HG02884 (cell line): Measurements from ENCODE around the gene SLC16A10.
"Not testable (repeated sequence)": the region's sequence is repeated elsewhere in the genome, so short reads cannot be mapped to it uniquely, and the experiment has no call there.

ENCODE experiments used
- ATAC-seq: cut with Tn5 transposase; IDR thresholded peaks from one replicate; pipeline ENCODE4 v1.9.1; 2021; ENCODE audit warnings: mild to moderate bottlenecking, moderate library complexity; ENCODE audit not compliant: unreplicated experiment

The SLC16A10 gene

DNA sequence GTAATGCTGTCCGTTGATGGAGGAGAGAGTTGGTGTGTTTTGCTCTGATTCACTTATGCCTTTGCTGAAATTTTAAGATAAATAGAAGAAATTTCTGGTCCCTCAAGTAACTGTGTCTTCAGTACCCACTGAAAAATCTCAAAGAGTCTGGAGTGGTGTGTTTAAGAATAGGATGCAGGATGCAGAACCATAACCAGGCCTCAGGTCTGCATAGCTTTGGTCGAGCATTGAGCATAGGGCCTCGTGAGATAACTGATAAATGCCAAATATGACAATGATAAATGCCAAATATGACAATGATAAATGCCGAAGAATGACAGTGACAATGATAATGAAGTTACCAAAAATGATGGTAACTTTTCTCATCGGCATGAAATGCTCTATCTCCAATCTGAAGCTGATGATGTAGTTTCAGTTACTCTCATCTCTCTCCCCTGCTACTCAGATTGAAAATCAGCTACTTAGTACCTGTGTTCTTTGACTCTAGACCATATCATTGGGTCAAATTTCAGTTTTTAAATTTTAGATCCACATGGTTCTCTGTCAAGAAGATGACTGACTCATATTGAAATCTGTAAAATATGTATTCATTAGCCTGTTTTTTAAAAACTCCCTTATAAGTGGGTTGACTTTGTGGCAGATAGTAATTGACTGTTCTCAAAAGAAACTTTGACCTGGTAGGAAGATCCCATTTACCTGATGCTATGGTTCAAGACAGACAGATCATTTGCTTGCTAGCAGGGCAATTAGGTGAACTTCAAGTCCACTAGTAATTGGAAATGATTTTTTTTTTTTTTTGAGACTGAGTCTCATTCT is 96.6 kb downstream of the SLC16A10 start:
- ATAC-seq: peak; percentile 93

DNA sequence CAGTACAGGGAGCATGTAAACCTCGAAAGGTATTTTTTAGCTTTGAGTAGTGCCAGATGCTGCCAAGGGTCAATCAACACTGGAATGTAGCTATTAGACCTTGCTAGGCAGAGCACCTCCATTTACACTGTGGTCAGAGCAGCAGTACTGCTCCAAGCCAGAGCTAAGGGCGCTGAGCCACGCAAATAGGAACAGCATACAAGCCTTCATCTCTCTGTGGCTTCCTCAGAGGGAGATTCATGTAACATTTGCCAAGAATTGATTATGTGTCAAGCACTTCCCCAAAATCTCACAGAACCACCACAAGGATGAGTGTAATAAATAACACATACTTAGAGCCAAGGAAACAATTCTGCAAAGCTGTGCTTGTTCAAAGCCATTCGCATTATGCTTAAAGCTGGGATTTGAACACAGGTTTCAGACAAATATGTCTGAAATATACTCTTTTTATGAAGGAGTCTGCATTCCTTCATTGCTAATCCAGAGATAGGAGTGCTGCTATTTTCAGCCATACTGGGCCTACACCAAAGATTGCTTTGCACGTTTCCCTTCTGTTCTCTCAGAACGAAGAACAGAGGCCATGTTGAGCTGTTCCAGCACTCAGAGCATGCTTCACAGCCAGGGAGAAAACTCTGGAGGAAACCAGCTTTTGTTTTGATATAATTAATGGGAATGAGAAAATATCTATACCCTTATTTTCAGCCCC is 97.7 kb downstream of the SLC16A10 start:
- ATAC-seq: no peak

DNA sequence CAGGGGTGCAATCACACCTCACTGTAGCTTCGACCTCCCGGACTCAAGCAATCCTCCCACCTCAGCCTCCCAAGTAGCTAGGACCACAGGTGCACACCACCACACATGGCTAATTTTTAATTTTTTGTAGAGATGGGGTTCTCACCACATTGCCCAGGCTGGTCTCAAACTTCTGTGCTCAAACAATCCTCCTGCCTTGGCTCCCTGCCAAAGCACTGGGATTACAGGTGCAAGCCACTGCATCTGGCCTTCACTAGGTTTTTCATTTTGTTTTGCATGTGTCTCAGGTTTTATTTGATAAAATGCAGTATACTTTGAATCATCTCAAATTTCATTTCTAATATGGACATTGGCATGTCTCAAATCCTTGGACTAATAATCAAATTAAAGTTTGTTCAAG is 98.7 kb downstream of the SLC16A10 start:
- no peak for ATAC-seq

DNA sequence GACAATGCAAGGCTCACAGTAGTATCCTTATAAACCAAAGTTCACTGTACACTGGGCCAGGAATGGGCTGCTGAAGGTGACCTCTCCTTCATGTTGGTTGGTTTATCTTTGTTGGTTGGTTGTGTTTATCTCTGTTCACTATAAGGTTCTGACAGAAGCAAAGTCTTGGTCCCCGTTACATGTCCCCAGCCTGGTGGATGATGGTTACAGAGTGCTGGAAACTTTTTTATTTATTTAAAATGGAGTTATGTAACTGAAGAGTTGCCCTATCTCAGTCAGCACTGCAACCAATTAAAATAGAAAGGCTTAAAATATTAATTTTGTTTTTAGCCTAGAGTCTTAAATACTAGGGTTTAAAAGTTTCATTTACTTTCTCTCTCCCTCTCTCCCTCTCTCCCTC is 100.6 kb downstream of the SLC16A10 start:
- no peak for ATAC-seq

DNA sequence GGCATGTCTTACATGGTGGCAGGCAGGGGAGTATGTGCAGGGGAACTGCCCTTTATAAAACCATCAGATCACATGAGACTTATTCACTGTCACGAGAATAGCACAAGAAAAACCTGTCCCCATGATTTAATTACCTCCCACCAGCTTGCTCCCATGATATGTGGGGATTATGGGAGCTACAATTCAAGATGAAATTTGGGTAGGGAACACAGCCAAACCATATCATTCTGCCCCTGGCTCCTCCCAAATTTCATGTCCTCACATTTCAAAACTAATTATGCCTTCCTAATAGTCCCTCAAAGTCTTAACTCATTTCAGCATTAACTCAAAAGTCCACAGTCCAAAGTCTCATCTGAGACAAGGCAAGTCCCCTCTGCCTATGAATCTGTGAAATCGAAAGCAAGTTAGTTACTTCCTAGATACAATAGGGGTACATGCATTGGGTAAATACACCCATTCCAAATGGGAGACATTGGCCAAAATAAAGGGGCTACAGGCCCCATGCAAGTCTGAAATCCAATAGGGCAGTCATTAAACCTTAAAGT is 102.4 kb downstream of the SLC16A10 start:
- ATAC-seq: not testable (repeated sequence)

DNA sequence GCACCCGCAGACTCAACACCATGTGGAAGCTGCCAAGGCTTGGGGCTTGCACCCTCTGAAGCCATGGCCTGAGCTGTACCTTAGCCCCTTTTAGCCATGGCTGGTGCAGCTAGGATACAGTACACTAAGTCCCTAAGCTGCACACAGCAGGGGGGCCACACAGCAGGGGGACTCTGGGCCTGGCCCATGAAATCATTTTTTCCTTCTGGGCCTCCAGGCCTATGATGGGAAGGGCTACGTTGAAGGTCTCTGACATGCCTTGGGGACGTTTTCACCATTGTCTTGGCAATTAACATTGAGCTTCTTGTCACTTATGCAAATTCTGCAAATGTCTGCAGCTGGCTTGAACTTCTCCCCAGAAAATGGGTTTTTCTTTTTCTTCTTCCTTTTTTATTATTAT is 103.3 kb downstream of the SLC16A10 start:
- ATAC-seq: no peak

DNA sequence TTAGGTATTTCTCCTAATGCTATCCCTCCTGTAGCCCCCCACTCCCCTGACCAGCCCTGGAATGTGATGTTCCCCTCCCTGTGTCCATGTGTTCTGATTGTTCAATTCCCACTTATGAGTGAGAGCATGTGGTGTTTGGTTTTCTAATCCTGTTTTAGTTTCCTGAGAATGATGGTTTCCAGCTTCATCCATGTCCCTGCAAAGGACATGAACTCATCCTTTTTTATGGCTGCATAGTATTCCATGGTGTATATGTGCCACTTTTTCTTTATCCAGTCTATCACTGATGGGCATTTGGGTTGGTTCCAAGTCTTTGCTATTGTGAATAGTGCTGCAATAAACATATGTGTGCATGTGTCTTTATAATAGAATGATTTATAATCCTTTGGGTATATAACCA is 103.8 kb downstream of the SLC16A10 start:
- not testable (repeated sequence) for ATAC-seq

DNA sequence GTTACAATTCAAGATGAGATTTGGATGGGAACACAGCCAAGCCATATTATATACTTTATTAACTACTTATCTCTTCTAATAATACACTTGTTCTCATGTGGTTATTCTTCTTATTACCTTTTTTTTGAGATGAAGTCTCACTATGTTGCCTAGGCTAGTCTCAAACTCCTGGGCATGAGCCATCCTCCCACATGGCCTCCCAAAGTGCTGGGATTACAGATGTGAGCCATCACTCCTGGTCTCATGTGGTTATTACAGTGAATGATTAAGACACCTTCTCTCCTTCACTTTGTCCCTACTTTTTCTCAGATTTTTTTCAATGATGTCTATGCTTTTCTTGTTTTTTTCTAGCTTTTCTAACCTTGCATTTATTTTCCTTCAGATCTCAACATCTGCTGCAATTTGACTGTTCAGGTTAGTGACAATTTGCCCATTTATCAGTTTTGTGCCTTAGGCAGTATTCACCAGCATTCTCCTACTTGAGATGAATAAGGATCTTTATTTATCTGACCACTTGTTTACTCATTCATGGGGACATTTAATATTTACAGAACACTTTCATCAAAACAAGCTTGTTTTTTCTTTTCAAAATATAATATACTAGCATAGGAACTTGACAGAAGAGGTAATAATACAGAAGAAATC is 105.7 kb downstream of the SLC16A10 start:
- ATAC-seq: no peak

DNA sequence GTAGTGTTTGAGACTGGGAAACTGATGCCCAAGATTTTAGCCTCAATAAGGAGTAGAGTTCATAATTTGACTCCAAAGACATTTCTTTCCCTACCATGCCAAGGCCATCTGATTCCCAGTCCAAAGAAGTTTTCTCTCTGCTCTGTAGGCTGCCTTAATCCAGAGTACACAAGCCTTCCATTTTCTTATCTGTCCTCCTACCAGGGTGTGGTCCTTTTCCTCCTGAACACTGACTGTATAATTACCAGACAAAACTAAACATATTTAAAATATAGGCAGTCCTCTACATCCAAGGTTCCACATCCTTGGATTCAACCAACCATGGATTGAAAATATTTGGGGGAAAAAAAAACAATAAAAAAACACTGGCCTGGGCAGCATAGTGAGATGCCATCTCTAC is 108.4 kb downstream of the SLC16A10 start:
- ATAC-seq: no peak

DNA sequence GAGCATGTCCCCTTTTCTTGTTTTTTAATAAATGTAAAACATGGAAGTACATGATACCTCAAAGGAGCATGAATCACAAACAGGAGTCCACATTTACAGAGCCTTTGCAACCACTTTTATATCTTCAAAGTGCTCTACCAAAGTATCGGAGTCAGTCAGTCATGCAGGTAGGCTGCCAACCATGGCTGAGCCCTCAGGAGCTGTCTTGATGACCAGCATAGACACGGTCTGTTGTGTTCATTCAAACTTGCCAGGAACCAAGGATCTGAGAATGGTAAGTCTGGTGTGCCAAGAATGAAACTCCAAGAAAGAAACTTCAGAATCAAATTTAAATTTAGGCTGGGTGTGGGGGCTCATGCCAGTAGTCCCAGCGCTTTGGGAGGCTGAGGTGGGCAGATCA is 111.5 kb downstream of the SLC16A10 start:
- no peak for ATAC-seq

DNA sequence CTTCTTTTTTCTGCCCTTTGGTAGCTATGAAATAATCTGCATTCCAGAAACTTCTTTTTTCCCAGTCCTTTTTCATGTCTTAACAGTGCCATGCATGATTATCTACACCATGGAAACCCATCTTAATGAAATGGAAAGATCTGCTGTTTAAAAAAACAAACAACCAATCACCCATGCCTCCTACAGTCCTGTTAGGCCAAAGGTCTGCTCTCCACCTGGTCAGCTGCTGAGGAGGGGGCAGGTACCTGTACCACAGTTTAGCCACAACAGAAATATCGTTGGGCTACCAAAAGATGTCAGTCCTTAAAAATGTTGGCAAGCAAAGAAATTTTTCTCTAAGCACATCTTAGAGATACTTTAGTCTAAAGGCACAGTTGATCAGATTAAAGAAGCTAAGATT is 112.6 kb downstream of the SLC16A10 start:
- ATAC-seq: no peak

DNA sequence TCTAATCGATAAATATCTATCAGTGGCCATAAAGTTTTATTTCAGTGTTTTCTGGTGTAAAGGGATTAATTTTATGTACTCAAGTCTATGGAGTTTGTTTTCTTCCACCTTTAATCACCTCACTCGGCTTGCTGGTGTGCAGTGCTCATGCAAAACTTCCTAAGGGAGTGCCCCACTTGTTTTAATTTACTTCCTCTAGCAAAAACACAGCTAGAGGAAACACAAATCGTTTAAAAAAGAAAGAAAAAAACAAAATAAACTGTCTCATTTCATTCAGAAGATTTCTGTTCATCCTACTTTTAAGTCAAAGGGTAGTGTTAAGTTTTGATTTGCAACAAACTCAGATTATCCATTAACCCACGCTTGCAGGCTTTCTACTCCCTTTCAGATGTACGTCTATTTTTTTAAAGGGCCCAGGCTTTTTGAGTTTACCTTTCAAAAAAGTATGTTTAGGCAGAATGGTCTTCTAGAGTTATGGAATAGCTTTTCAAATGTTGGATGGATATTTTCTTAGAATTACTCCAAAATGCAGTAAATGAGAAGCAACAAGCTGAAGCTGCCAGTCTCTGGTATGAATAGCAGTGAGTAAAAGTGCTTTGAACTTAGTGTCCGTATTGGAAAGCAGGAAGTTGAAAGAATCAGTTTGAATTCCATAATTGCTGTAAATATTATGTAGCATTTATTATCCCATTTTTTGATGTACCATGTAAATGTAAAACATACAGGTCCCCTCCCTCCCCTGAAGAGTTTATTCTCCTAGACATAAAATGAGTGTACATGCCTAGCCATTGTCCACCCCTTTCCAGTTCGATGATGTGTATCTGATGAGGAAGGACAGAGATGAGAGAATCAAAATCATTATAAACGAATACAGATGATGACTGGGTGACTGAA is 113.3 kb downstream of the SLC16A10 start:
- no peak for ATAC-seq

DNA sequence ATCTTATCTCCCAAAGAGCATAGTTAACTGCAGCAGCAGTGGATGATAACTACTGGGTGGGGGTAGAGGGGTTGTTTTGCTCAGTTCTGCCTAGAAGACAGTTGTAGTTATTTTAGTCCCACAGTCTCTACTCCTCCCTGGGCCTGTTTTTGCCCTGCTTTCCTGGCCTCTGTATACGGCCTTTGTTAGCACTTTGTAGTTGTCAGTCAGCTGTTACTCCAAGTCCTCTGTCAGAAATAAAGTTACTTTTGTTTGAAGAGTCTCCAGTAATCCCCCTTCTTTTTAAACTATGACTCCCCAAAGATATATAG is 113.9 kb downstream of the SLC16A10 start:
- no peak for ATAC-seq

DNA sequence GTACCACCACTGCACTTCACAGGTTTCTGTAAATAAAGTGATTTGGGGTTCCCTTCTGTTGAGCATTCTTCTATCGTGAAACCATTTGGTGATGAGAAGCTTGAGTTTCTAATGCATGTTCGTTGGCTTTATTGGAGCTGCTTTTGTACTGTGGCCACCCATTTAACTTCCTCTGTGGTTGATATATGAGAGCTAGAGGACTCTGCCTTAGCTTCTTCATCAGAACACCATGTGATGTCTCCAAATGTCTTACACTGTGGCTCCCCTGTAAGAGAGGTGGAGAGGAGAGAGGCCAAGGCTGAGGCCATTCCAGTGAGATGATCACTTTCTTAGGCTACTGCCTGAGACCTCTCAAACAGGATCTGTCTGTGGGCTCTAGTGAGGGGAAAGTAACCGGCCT is 114.5 kb downstream of the SLC16A10 start:
- ATAC-seq: no peak

DNA sequence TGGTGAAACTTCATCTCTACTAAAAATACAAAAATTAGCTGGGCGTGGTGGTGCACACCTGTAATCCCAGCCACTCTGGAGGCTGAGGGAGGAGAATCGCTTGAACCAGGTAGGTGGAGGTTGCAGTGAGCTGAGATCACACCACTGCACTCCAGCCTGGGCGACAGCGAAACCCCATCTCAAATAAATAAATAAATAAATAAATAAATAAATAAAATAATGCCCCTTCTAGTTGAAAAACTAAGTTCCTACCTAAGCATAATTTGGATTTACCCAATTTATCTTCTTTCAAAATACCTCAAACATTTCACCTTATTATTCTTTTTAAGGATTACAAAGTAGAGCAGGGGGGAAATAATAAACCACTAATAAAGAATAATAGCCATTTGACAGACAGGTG is 116.2 kb downstream of the SLC16A10 start:
- not testable (repeated sequence) for ATAC-seq

DNA sequence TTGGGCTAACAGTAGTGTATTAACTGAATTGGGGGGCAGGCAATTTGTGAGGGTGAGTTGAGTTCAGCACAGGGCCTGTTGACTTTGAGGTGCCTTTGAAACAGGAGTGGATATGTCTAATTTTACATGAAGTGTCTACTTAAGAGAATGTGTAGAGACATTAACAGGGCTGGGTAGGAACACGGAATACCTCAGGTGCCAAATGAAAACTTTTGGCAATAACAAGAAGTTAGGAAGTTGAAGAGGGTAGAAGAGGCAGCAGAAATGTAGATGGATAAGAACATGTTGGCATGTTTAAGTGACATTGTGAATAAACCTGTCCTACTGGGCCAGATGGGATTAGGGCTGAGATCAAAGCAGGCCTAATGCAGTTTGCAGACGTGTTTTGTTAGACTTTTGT is 117.0 kb downstream of the SLC16A10 start:
- ATAC-seq: no peak

DNA sequence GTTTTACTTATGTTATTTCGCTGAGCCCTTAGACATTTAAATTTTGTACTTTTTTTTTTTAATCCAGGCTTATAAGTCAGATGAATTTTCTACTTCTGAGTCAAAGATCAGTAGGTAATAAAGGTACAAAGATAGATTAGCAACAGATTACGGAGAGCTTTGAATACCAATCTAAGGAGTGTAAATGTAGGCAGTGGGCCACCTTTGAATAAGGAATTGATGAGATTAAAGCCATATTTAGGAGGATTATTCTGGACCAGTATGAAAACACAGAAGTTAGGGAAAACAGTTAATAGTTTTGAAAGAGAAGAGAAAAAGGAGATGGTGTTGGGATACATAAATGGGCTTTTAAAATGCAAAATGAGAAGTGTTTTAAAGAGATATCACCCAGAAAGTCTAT is 117.6 kb downstream of the SLC16A10 start:
- ATAC-seq: no peak

DNA sequence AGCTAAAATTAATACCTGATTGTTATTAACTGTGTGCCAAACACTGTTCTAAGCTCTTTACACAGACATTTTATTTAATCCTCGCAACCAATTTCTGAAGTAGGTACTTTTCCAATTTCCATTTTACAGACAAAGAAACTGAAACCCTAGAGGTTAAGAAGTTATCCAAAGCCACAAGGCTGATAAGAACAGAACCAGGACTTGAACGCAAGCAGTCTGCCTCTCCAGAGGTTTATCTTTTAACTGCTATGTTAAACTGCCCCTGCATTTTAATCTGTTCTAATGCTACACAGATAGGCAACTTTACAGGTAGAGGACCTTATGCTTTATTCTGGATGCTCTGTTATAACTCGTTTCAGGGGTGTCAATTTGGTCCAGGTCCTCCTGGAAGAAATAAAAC is 118.2 kb downstream of the SLC16A10 start:
- ATAC-seq: no peak

DNA sequence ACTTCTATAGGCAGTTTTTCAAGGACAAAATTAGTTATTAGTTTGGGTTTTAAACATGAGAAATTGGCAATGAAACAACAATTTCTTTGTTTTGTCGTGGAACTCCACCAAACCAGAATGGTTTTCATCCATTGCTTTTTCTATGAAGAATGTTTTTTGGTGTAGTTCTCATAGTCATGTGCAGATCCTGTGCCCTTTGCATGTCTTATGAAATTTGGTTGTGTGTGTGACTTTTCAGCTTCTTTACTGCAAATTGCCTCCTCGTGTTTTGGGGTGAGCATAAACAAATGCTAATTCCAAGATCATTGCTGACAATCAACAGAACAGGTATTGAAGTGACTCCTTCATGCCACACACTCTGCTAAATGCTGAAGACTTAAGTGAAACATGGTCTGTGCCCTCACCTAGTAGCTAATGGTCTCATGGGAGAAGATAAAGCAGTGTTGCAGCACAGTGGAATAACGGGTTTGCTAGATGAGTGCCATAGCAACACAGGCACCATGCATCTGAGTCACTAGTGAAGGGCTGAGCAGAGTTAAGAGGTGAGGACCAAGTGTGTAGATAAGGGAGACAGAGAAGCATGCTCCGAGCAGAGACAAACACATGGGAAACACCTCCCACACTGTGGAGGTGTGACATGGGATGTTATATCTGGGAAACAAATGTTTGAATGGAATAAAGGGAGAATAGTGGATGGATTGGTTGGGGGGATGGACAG is 120.0 kb downstream of the SLC16A10 start:
- no peak for ATAC-seq

DNA sequence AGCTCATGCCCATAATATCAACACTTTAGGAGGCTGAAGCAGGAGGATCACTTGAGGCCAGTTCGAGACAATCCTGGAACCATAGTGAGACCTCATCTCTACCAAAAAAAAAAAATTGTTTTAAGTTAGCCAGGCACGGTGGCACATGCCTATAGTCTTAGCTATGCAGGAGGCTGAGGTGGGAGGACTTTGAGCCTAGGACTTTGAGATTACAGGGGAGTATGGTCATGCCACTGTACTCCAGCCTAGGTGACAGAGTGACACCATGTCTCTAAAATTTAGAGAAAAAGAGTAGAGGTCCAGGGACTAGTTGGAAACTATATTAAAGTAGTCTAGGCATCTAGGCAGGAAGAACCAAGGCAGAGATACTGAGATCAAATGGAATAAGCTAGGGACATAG is 121.6 kb downstream of the SLC16A10 start:
- ATAC-seq: no peak
